Esophagus muscularis mucosa (tissue), 4 donors: Measurements from ENCODE around the gene PLSCR2.

Experiments used
- CTCF ChIP-seq, 3 experiments: fragments of 200-600 bp in 2 of 3; fragments of 450-650 bp in 1 of 3; sonication (generic) in 2 of 3; IDR thresholded peaks; one replicate each; pipeline ENCODE4 v1.5.1; 2017 to 2019; ENCODE audit warnings: antibody characterized with exemption in 3 of 3, mild to moderate bottlenecking in 2 of 3, moderate library complexity in 1 of 3
- EP300 ChIP-seq: sonication (generic); formaldehyde crosslinking; IDR thresholded peaks from one replicate; pipeline ENCODE4 v1.6.1; 2017; ENCODE audit warnings: antibody characterized with exemption
- POLR2A ChIP-seq: fragments of 450-650 bp; IDR thresholded peaks from one replicate; pipeline ENCODE4 v1.6.1; 2017; ENCODE audit warnings: antibody characterized with exemption, moderate library complexity, mild to moderate bottlenecking, low read depth
- POLR2AphosphoS5 ChIP-seq, 2 donors: sonication (generic); formaldehyde crosslinking; IDR thresholded peaks; one replicate each; pipeline ENCODE4 v1.6.1; 2017; ENCODE audit warnings: antibody characterized with exemption in 2 of 2

- no peak for TF ChIP-seq EP300
- no peak for TF ChIP-seq CTCF (IDR thresholded peaks at IDR 0.05)
- no peak for TF ChIP-seq POLR2A
- no peak for TF ChIP-seq POLR2AphosphoS5 (IDR thresholded peaks at IDR 0.05)
Measured at GRCh38 chr3:146476094-146476740, 6.9 kb upstream of the PLSCR2 start.
